HEK293 (cell line): ENCODE results near the gene OMD.
A peak's percentile ranks its signal among the peaks of the same experiment; 100 is the strongest.

Source experiments
- CTCF ChIA-PET: fragments of 350-600 bp; formaldehyde crosslinking; extraction: SDS; loops from one replicate; lab custom pipeline; 2021; ENCODE audit warnings: antibody characterized with exemption; lab: Yijun Ruan, JAX
- POLR2A ChIA-PET: fragments of 300-600 bp; formaldehyde crosslinking; extraction: SDS; loops from one replicate; lab custom pipeline; 2020; ENCODE audit warnings: antibody characterized with exemption, inconsistent platforms; lab: Yijun Ruan, JAX
- H3K27ac ChIP-seq: fragments of 200-500 bp; sonication (Bioruptor generic); 2 replicates; pipeline ENCODE4 v1.5.1; 2014; ENCODE audit warnings: low read depth, low read length, control low read depth, inconsistent platforms; ENCODE audit errors: extremely low read depth
- H3K36me3 ChIP-seq, 2 experiments: fragments of 200-500 bp in 1 of 2; sonication (Bioruptor generic) in 1 of 2; 1 replicate in 1 of 2; 2 replicates in 1 of 2; pipeline ENCODE4 v1.5.1; 2014 to 2017; ENCODE audit warnings: inconsistent platforms in 2 of 2, low read length in 2 of 2; ENCODE audit not compliant: control insufficient read depth in 2 of 2, insufficient read depth in 1 of 2
- H3K4me1 ChIP-seq: fragments of 200-500 bp; sonication (Bioruptor generic); 2 replicates; pipeline ENCODE4 v1.5.1; 2014; ENCODE audit warnings: mild to moderate bottlenecking, low read length, inconsistent platforms; ENCODE audit not compliant: control insufficient read depth, insufficient read depth
- H3K4me3 ChIP-seq: 2 replicates; pipeline ENCODE4 v1.5.1; 2011; ENCODE audit warnings: low read depth, mild to moderate bottlenecking, control low read depth, low read length, moderate library complexity
- H3K9me3 ChIP-seq: fragments of 200-500 bp; sonication (Bioruptor generic); 2 replicates; pipeline ENCODE4 v1.5.1; 2014; ENCODE audit warnings: low read depth, low read length, inconsistent platforms; ENCODE audit not compliant: control insufficient read depth, insufficient read depth
- GLI2 ChIP-seq: fragments of 450-650 bp; formaldehyde crosslinking; IDR thresholded peaks from 2 replicates; pipeline ENCODE4; 2017; ENCODE audit warnings: missing biosample characterization, missing genetic modification characterization, low read depth, borderline replicate concordance
- HOXD13 ChIP-seq: sonication (generic); formaldehyde crosslinking; IDR thresholded peaks from 2 replicates; pipeline ENCODE4 v1.8.0; 2022; ENCODE audit warnings: missing genetic modification reagents, borderline replicate concordance
- KLF9 ChIP-seq: fragments of 450-650 bp; formaldehyde crosslinking; IDR thresholded peaks from 2 replicates; pipeline ENCODE4 v1.5.1; 2016; ENCODE audit warnings: missing biosample characterization, missing genetic modification characterization, low read depth
- OVOL3 ChIP-seq: fragments of 450-650 bp; formaldehyde crosslinking; IDR thresholded peaks from 2 replicates; pipeline ENCODE4 v1.5.1; 2016; ENCODE audit warnings: missing biosample characterization, missing genetic modification characterization
- TRIM28 ChIP-seq: IDR thresholded peaks from 2 replicates; pipeline ENCODE4 v1.6.1; 2011; ENCODE audit warnings: low read length, control low read depth, borderline replicate concordance
- WT1 ChIP-seq: fragments of 450-650 bp; formaldehyde crosslinking; IDR thresholded peaks from 2 replicates; pipeline ENCODE4 v1.5.1; 2016; ENCODE audit warnings: missing biosample characterization, missing genetic modification characterization
- ZBTB20 ChIP-seq: fragments of 450-650 bp; formaldehyde crosslinking; IDR thresholded peaks from 2 replicates; pipeline ENCODE4 v1.5.1; 2016; ENCODE audit warnings: missing biosample characterization, missing genetic modification characterization
- ZNF140 ChIP-seq: fragments of 450-650 bp; formaldehyde crosslinking; IDR thresholded peaks from 2 replicates; pipeline ENCODE4 v1.5.1; 2016; ENCODE audit warnings: missing biosample characterization, missing genetic modification characterization
- ZNF146 ChIP-seq: fragments of 450-650 bp; formaldehyde crosslinking; IDR thresholded peaks from 2 replicates; pipeline ENCODE4 v1.5.1; 2016; ENCODE audit warnings: missing biosample characterization, missing genetic modification characterization
- ZNF174 ChIP-seq: fragments of 450-650 bp; formaldehyde crosslinking; IDR thresholded peaks from 2 replicates; pipeline ENCODE4 v1.5.0; 2017; ENCODE audit warnings: missing biosample characterization, mild to moderate bottlenecking, missing genetic modification characterization
- ZNF202 ChIP-seq: fragments of 450-650 bp; formaldehyde crosslinking; IDR thresholded peaks from 2 replicates; pipeline ENCODE4 v1.5.1; 2016; ENCODE audit warnings: missing biosample characterization, missing genetic modification characterization, borderline replicate concordance
- ZNF214 ChIP-seq: fragments of 450-650 bp; formaldehyde crosslinking; IDR thresholded peaks from 2 replicates; pipeline ENCODE4 v1.5.1; 2017; ENCODE audit warnings: missing biosample characterization, mild to moderate bottlenecking, missing genetic modification characterization, borderline replicate concordance
- ZNF266 ChIP-seq: fragments of 450-650 bp; formaldehyde crosslinking; IDR thresholded peaks from 2 replicates; pipeline ENCODE4 v1.5.1; 2016; ENCODE audit warnings: missing biosample characterization, missing genetic modification characterization, low read depth
- ZNF302 ChIP-seq: fragments of 450-650 bp; formaldehyde crosslinking; IDR thresholded peaks from 2 replicates; pipeline ENCODE4 v1.5.1; 2016; ENCODE audit warnings: missing biosample characterization, missing genetic modification characterization, low read depth
- ZNF341 ChIP-seq: fragments of 450-650 bp; formaldehyde crosslinking; IDR thresholded peaks from 2 replicates; pipeline ENCODE4; 2016; ENCODE audit warnings: low read depth, missing biosample characterization, missing genetic modification characterization
- ZNF391 ChIP-seq: fragments of 450-650 bp; formaldehyde crosslinking; IDR thresholded peaks from 2 replicates; pipeline ENCODE4 v1.5.1; 2016; ENCODE audit warnings: low read depth, missing biosample characterization, missing genetic modification characterization, borderline replicate concordance
- ZNF600 ChIP-seq: fragments of 450-650 bp; formaldehyde crosslinking; IDR thresholded peaks from 2 replicates; pipeline ENCODE4 v1.5.1; 2016; ENCODE audit warnings: missing biosample characterization, missing genetic modification characterization
- ZNF654 ChIP-seq: fragments of 450-650 bp; formaldehyde crosslinking; IDR thresholded peaks from 2 replicates; pipeline ENCODE4 v1.5.1; 2016; ENCODE audit warnings: low read depth, missing biosample characterization, missing genetic modification characterization
- ZNF658 ChIP-seq: fragments of 450-650 bp; formaldehyde crosslinking; IDR thresholded peaks from 2 replicates; pipeline ENCODE4; 2016; ENCODE audit warnings: missing biosample characterization, missing genetic modification characterization
- ZNF76 ChIP-seq: fragments of 450-650 bp; formaldehyde crosslinking; IDR thresholded peaks from 2 replicates; pipeline ENCODE4; 2016; ENCODE audit warnings: low read depth, missing biosample characterization, missing genetic modification characterization, borderline replicate concordance
- TF ChIP-seq, protein P1 (sequence below): fragments of 450-650 bp; formaldehyde crosslinking; IDR thresholded peaks from 2 replicates; pipeline ENCODE4 v1.5.1; 2016; ENCODE audit warnings: missing biosample characterization, missing genetic modification characterization
- TF ChIP-seq, protein P2 (sequence below): fragments of 450-650 bp; formaldehyde crosslinking; IDR thresholded peaks from 2 replicates; pipeline ENCODE4 v1.5.1; 2016; ENCODE audit warnings: missing biosample characterization, missing genetic modification characterization
- TF ChIP-seq, protein P3 (sequence below): fragments of 450-650 bp; formaldehyde crosslinking; IDR thresholded peaks from 2 replicates; pipeline ENCODE4 v1.5.1; 2016; ENCODE audit warnings: missing biosample characterization, missing genetic modification characterization
- TF ChIP-seq, protein P4 (sequence below): fragments of 450-650 bp; formaldehyde crosslinking; IDR thresholded peaks from 2 replicates; pipeline ENCODE4 v1.5.1; 2017; ENCODE audit warnings: missing biosample characterization, mild to moderate bottlenecking, missing genetic modification characterization, moderate library complexity

Gene OMD

DNA sequence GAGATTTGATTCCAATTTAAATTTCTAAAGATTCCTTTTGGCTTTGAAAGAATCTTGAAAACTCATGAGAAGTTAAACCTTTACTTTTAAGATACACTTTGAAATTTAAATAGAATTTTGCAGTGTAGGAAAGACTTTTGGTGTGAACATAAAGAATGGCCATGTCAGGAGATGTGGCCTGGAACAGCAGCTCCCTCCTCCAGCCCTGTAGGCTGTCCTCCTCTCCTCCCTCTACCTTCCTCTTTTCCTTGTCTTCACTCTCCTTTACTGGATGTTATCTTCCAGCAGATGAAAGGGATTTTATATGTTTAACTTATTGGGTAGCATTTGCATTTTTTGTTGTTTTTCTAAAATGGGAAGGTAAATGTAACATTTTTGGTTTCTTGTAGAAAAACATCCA lies 39.1 kb upstream of the OMD start:
- CTCF ChIA-PET, result interaction anchor here (0.6 to 1.2 kb wide), 2 partner anchors 323 to 509 kb away, joined by 3 read pairs; no protein-coding TSS in a partner anchor

DNA sequence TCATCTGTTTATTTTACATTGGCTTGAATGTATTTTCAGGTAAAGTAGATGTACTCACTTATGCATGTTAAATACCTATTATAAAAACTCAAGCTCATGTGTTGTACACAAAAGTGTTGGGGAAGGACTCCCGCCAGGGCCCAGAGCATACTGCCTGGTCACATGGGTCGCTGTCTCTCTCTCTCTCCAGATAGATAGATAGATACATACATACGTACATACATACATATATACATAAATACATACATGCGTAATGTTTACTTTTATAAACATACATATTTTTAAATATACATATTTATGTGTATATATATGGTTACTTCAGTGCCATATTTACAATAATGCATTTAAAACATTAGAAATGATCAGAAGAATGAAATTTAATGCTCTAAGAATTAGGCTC lies 33.3 kb upstream of the OMD start:
- POLR2A ChIA-PET, result interaction anchor here (0.8 kb wide), 1 partner anchor 132 kb away, joined by 3 read pairs; the partner anchor contains the start of genes CENPP and NOL8
- Histone ChIP-seq H3K36me3 (no peaks in the 10 kb centered on the region), H3K9me3 (no peaks in the 10 kb centered on the region), H3K4me1 (no peaks in the 10 kb centered on the region), H3K27ac (no peak overlapping the region), H3K4me3 (no peak overlapping the region)
- TF ChIP-seq ZNF140 (tag by site-specific recombination) (no peak), ZNF174 (tag by site-specific recombination) (no peak), ZNF214 (tag by site-specific recombination) (no peak), WT1 (tag by site-specific recombination) (no peak), OVOL3 (tag by site-specific recombination) (no peak), ZNF302 (no peak), GLI2 (tag by site-specific recombination) (no peak), ZBTB20 (tag by site-specific recombination) (no peak), ZNF654 (tag by site-specific recombination) (no peak), ZNF202 (tag by site-specific recombination) (no peak), TRIM28 (no peak), ZNF600 (tag by site-specific recombination) (no peak), ZNF391 (no peak), ZNF146 (tag by site-specific recombination) (no peak), ZNF76 (tag by site-specific recombination) (no peak), HOXD13 (no peak)
- TF ChIP-seq, protein P1, sequence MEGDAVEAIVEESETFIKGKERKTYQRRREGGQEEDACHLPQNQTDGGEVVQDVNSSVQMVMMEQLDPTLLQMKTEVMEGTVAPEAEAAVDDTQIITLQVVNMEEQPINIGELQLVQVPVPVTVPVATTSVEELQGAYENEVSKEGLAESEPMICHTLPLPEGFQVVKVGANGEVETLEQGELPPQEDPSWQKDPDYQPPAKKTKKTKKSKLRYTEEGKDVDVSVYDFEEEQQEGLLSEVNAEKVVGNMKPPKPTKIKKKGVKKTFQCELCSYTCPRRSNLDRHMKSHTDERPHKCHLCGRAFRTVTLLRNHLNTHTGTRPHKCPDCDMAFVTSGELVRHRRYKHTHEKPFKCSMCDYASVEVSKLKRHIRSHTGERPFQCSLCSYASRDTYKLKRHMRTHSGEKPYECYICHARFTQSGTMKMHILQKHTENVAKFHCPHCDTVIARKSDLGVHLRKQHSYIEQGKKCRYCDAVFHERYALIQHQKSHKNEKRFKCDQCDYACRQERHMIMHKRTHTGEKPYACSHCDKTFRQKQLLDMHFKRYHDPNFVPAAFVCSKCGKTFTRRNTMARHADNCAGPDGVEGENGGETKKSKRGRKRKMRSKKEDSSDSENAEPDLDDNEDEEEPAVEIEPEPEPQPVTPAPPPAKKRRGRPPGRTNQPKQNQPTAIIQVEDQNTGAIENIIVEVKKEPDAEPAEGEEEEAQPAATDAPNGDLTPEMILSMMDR (tag by site-specific recombination), result no peak
- TF ChIP-seq, protein P2, sequence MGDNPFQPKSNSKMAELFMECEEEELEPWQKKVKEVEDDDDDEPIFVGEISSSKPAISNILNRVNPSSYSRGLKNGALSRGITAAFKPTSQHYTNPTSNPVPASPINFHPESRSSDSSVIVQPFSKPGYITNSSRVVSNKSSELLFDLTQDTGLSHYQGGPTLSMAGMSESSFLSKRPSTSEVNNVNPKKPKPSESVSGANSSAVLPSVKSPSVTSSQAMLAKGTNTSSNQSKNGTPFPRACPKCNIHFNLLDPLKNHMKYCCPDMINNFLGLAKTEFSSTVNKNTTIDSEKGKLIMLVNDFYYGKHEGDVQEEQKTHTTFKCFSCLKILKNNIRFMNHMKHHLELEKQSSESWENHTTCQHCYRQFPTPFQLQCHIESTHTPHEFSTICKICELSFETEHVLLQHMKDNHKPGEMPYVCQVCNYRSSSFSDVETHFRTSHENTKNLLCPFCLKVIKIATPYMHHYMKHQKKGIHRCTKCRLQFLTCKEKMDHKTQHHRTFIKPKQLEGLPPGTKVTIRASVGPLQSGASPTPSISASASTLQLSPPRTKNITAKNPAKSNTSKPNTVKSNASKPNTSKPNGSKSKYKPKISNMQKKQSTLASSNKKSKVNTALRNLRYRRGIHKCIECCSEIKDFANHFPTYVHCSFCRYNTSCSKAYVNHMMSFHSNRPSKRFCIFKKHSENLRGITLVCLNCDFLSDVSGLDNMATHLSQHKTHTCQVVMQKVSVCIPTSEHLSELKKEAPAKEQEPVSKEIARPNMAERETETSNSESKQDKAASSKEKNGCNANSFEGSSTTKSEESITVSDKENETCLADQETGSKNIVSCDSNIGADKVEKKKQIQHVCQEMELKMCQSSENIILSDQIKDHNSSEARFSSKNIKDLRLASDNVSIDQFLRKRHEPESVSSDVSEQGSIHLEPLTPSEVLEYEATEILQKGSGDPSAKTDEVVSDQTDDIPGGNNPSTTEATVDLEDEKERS, result no peak
- TF ChIP-seq, protein P3, sequence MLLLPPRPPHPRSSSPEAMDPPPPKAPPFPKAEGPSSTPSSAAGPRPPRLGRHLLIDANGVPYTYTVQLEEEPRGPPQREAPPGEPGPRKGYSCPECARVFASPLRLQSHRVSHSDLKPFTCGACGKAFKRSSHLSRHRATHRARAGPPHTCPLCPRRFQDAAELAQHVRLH (tag by site-specific recombination), result no peak
- TF ChIP-seq, protein P4, sequence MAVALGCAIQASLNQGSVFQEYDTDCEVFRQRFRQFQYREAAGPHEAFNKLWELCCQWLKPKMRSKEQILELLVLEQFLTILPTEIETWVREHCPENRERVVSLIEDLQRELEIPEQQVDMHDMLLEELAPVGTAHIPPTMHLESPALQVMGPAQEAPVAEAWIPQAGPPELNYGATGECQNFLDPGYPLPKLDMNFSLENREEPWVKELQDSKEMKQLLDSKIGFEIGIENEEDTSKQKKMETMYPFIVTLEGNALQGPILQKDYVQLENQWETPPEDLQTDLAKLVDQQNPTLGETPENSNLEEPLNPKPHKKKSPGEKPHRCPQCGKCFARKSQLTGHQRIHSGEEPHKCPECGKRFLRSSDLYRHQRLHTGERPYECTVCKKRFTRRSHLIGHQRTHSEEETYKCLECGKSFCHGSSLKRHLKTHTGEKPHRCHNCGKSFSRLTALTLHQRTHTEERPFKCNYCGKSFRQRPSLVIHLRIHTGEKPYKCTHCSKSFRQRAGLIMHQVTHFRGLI (tag by site-specific recombination), result no peak
- CTCF ChIA-PET, result interaction anchor here (1.0 to 1.2 kb wide), 2 partner anchors 13 to 18 kb away, joined by 3 read pairs; no protein-coding TSS in a partner anchor

More for the DNA sequence above, 39.1 kb upstream of the OMD start:
- no peak overlapping the region for H3K4me3 ChIP-seq
- H3K4me1 ChIP-seq, result no peaks in the 10 kb centered on the region
- no peaks in the 10 kb centered on the region for H3K36me3 ChIP-seq
- POLR2A ChIA-PET, result no interaction called here
- TF ChIP-seq ZNF658 (tag by site-specific recombination) (no peak), KLF9 (no peak), ZNF341 (peak; percentile 48), ZNF266 (no peak)
- no peak overlapping the region for H3K27ac ChIP-seq
- H3K9me3 ChIP-seq, result no peaks in the 10 kb centered on the region
